Measurements from ENCODE around the gene COL15A1.

DNA sequence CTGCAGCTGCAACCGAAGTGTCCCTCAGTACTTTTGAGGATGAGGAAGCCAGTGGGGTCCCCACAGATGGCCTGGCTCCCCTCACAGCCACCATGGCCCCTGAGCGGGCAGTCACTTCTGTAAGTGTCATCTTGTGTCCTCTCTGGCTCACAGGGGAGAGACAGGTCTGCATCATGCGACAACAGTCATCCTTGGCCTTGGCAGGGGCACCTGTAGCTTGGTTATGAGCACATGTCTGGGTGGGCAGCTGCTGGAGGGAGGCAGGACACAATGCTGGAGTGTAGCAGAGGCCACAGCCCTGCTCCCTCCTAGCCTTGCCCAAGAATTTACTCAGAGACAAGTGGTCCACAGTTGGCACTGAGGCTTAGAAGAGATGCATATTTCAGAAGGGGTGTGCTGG lies 71.7 kb downstream of the COL15A1 start:
- TF ChIP-seq, protein P1, sequence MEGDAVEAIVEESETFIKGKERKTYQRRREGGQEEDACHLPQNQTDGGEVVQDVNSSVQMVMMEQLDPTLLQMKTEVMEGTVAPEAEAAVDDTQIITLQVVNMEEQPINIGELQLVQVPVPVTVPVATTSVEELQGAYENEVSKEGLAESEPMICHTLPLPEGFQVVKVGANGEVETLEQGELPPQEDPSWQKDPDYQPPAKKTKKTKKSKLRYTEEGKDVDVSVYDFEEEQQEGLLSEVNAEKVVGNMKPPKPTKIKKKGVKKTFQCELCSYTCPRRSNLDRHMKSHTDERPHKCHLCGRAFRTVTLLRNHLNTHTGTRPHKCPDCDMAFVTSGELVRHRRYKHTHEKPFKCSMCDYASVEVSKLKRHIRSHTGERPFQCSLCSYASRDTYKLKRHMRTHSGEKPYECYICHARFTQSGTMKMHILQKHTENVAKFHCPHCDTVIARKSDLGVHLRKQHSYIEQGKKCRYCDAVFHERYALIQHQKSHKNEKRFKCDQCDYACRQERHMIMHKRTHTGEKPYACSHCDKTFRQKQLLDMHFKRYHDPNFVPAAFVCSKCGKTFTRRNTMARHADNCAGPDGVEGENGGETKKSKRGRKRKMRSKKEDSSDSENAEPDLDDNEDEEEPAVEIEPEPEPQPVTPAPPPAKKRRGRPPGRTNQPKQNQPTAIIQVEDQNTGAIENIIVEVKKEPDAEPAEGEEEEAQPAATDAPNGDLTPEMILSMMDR (IDR thresholded peaks at IDR 0.05; ENCODE audit: low read length): no peak
- no peak for TF ChIP-seq EZH2 (optimal IDR thresholded peaks at IDR 0.05; ENCODE audit: low read depth, low read length)
- TF ChIP-seq EZH2phosphoT487 (IDR thresholded peaks at IDR 0.05; ENCODE audit: low read length): no peak
